ENCODE measurements around the gene PSMA3.

GRCh38 chr14:58215191-58215914 is 29.3 kb upstream of the PSMA3 start:
- TF ChIP-seq, protein P1, sequence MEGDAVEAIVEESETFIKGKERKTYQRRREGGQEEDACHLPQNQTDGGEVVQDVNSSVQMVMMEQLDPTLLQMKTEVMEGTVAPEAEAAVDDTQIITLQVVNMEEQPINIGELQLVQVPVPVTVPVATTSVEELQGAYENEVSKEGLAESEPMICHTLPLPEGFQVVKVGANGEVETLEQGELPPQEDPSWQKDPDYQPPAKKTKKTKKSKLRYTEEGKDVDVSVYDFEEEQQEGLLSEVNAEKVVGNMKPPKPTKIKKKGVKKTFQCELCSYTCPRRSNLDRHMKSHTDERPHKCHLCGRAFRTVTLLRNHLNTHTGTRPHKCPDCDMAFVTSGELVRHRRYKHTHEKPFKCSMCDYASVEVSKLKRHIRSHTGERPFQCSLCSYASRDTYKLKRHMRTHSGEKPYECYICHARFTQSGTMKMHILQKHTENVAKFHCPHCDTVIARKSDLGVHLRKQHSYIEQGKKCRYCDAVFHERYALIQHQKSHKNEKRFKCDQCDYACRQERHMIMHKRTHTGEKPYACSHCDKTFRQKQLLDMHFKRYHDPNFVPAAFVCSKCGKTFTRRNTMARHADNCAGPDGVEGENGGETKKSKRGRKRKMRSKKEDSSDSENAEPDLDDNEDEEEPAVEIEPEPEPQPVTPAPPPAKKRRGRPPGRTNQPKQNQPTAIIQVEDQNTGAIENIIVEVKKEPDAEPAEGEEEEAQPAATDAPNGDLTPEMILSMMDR (conservative IDR thresholded peaks at IDR 0.05 in 1 of 2, IDR thresholded peaks at IDR 0.05 in 1 of 2; ENCODE audit: extremely low read depth in 1 of 2, insufficient read depth in 1 of 2, low read depth in 1 of 2, low read length in 2 of 2), result no peak
- no peak for TF ChIP-seq EZH2 (IDR thresholded peaks at IDR 0.05; ENCODE audit: borderline replicate concordance, low read length)

Measured in mammary epithelial cell (primary cell).